HG03469 (cell line): Measurements from ENCODE around the gene TMCC2.

Source experiments
- ATAC-seq: cut with Tn5 transposase; IDR thresholded peaks from one replicate; pipeline ENCODE4 v1.9.1; 2021; ENCODE audit warnings: mild to moderate bottlenecking, moderate library complexity, moderate number of reproducible peaks; ENCODE audit not compliant: unreplicated experiment

The TMCC2 gene

DNA sequence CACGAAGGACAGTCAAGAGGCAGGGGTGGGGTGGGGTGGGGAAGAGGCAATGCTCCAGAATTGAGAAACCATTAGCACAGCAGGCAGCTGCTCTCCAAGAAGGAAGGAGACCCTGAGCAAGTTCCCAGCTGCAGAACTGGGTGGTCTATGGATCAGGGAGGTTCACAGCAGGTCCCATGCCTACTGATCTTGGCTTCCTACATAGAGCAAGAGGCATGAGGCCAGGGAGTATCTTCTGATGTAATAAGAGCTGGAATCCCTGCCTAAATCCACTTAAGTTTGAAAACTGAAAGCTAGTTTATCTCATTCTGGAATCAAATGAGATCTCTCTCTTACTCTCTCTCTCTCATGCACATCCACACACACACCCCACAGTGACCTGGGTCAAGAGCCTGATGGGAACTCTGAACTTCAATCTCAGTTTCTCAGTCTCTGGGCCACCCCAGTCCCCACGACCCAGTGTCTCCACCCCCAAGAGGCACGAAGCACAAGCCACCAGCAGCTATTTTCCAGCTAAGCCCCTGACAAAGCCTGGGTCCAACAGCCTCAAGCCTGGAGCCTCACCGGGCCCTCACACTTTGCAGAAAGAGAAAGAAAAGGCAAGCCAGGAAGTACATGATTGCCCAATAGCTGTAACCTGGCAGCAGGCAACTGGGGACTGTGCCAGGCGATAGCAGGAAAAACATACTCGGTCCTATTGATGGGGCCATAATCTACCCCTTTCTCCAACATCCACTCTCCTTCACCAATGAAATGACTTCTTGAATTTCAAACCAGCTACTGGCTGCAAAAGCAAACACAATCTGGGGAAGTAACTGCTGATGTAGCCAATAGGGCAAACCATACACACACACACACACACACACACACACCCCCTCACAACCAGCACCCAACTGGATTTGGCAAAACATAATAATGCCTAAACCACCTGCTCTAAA is 91.6 kb downstream of the TMCC2 start:
- ATAC-seq = no peak

- no peak for ATAC-seq
Observed at GRCh38 chr1:205321162-205321958, 93.6 kb downstream of the TMCC2 start, which contains the start of gene NUAK2. TSS of gene NUAK2 (minus strand) at chr1:205321745. CDS start at chr1:205321628, 117 bp downstream.

GRCh38 chr1:205321959-205322283 is 94.2 kb downstream of the TMCC2 start:
- ATAC-seq = no peak
